Tibial nerve (tissue), 4 donors: ENCODE data around the gene MUSTN1. TPM values are rescaled to one million over a fixed set of nuclear protein-coding genes. Genes with fewer than 3 reads are reported as not detected.

Experiments used
- DNase-seq, 2 donors: peaks; one replicate each; pipeline ENCODE4 v3.0.0-alpha.2; 2019; ENCODE audit warnings: low spot score in 2 of 2
- H3K27ac ChIP-seq, 4 donors: fragments of 200-600 bp; sonication (generic) in 3 of 4; one replicate each; pipeline ENCODE4 v1.5.1; 2017 to 2019; ENCODE audit warnings: mild to moderate bottlenecking in 1 of 4
- H3K27me3 ChIP-seq, 2 donors: fragments of 200-600 bp; sonication (generic) in 1 of 2; one replicate each; pipeline versions ENCODE4 v1.5.1 to v1.6.0; 2017 to 2019
- H3K36me3 ChIP-seq, 3 donors: fragments of 200-600 bp; sonication (generic); one replicate each; pipeline ENCODE4 v1.5.1; 2018 to 2019
- H3K4me1 ChIP-seq, 4 donors: fragments of 200-600 bp; sonication (generic) in 3 of 4; one replicate each; pipeline ENCODE4 v1.5.1; 2017 to 2019
- H3K4me3 ChIP-seq, 4 donors: fragments of 200-600 bp; sonication (generic) in 3 of 4; one replicate each; pipeline ENCODE4 v1.5.1; 2017 to 2019; ENCODE audit warnings: mild to moderate bottlenecking in 1 of 4, moderate library complexity in 1 of 4
- H3K9me3 ChIP-seq, 4 donors: fragments of 200-600 bp; sonication (generic) in 3 of 4; one replicate each; pipeline ENCODE4 v1.5.1; 2017 to 2019
- CTCF ChIP-seq, 5 experiments: fragments of 200-600 bp in 3 of 5; fragments of 450-650 bp in 2 of 5; sonication (generic) in 3 of 5; IDR thresholded peaks; one replicate each; pipeline ENCODE4 v1.5.1; 2016 to 2019; ENCODE audit warnings: antibody characterized with exemption in 5 of 5, mild to moderate bottlenecking in 3 of 5, moderate library complexity in 2 of 5
- EP300 ChIP-seq, 2 donors: sonication (generic); formaldehyde crosslinking; IDR thresholded peaks; one replicate each; pipeline ENCODE4 v1.6.1; 2017; ENCODE audit warnings: antibody characterized with exemption in 2 of 2, mild to moderate bottlenecking in 1 of 2
- POLR2A ChIP-seq, 2 donors: fragments of 450-650 bp; IDR thresholded peaks; one replicate each; pipeline ENCODE4 v1.6.1; 2017; ENCODE audit warnings: antibody characterized with exemption in 2 of 2, mild to moderate bottlenecking in 2 of 2, moderate library complexity in 2 of 2
- WGBS, 2 donors: methylation state at CpG; one replicate each; pipeline ENCODE4 v1.1.5; 2018; 5-methylcytosine and 5-hydroxymethylcytosine counted together
- total RNA-seq, 4 donors: library from RNA; depleted of rRNA; stranded (reverse); fragments of >200 nt; gene quantifications; one replicate each; pipeline ENCODE4 v1.1.0, GENCODE V29; 2016

Gene MUSTN1
- total RNA-seq, 4 donors from 2014 or later, result 38.5 to 77.9 (median 64.9) TPM

- Histone ChIP-seq H3K4me3 (no peak overlapping the region), H3K9me3 (no peaks in the 10 kb centered on the region), H3K4me1 (peaks cover 0 to 3% (median 0%) of the 10 kb centered on the region in 4 donors), H3K27me3 (no peaks in the 10 kb centered on the region), H3K36me3 (no peaks in the 10 kb centered on the region), H3K27ac (no peak overlapping the region)
- no peak for TF ChIP-seq POLR2A (IDR thresholded peaks at IDR 0.05)
- TF ChIP-seq EP300 (IDR thresholded peaks at IDR 0.05), result no peak
- no peak for TF ChIP-seq CTCF (IDR thresholded peaks at IDR 0.05)
- WGBS, 2 donors, result 71 to 74% methylated on average over 8 of the region's 8 CpGs
- DNase-seq, result no peak
These were observed 38.8 kb upstream of the MUSTN1 start for GRCh38 chr3:52873433-52874159.

DNA sequence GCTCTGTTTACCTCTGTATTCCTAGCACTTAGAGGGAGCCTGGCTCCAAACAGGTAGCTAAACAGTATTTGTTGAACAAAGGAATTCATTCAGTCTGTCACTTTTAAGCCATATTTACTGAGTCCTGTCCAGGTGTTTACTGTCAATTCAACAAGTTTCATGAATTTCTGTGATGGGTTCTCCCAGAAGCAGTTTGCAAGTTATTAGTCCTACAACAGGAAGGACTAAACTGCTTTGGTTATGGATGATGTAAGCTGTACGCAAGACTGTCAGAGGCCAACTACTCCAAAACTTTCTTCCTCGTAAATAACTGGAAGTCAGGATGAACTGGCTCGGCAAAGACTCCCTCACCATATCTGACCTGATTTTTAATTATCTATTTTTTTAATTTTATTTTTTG, 37.4 kb upstream of the MUSTN1 start:
- Histone ChIP-seq H3K9me3 (no peaks in the 10 kb centered on the region), H3K36me3 (no peaks in the 10 kb centered on the region), H3K27ac (no peak overlapping the region), H3K27me3 (no peaks in the 10 kb centered on the region), H3K4me3 (no peak overlapping the region), H3K4me1 (peaks cover 0 to 3% (median 0%) of the 10 kb centered on the region in 4 donors)
- no peak for DNase-seq
- TF ChIP-seq CTCF (IDR thresholded peaks at IDR 0.05) (no peak), POLR2A (IDR thresholded peaks at IDR 0.05) (no peak), EP300 (IDR thresholded peaks at IDR 0.05) (no peak)
- WGBS, 2 donors, result 89 to 92% methylated on average over 3 of the region's 3 CpGs

- TF ChIP-seq EP300 (IDR thresholded peaks at IDR 0.05) (no peak), POLR2A (IDR thresholded peaks at IDR 0.05) (no peak), CTCF (IDR thresholded peaks at IDR 0.05) (no peak)
- Histone ChIP-seq H3K4me3 (no peak overlapping the region), H3K9me3 (no peaks in the 10 kb centered on the region), H3K4me1 (peaks cover 0 to 3% (median 0%) of the 10 kb centered on the region in 4 donors), H3K36me3 (no peaks in the 10 kb centered on the region), H3K27me3 (no peaks in the 10 kb centered on the region), H3K27ac (no peak overlapping the region)
- 74 to 75% methylated on average over 9 of the region's 9 CpGs for WGBS, 2 donors
- DNase-seq, result no peak
These were observed 36.9 kb upstream of the MUSTN1 start for GRCh38 chr3:52871761-52872160.

- 94 to 100% methylated on average over 1 to 10 of the region's 10 CpGs for WGBS, 2 donors
- Histone ChIP-seq H3K4me1 (peaks cover 0 to 3% (median 0%) of the 10 kb centered on the region in 4 donors), H3K4me3 (no peak overlapping the region), H3K9me3 (no peaks in the 10 kb centered on the region), H3K36me3 (no peaks in the 10 kb centered on the region), H3K27ac (no peak overlapping the region), H3K27me3 (no peaks in the 10 kb centered on the region)
- TF ChIP-seq EP300 (IDR thresholded peaks at IDR 0.05) (no peak), POLR2A (IDR thresholded peaks at IDR 0.05) (no peak), CTCF (IDR thresholded peaks at IDR 0.05) (no peak)
- no peak for DNase-seq
These were observed 35.7 kb upstream of the MUSTN1 start for GRCh38 chr3:52870471-52870870.

DNA sequence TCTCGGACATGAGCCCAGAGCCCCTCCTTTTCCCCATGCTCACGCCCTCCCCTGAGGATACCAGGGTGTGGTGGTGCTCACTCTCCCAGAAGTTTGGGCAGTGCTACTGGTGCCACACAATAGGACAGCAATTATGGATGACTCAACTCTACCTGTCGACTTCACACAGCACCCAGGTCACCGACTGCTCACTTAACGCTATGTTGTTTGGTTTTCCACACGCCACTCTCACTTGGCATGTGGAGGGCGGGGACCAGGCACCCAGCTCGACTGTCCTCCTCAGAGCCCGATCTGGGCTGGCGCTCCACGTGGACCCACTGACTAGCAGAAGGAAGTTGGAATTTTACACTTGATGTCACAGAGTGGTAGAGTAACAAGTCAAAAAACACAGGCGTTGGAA, 31.6 kb upstream of the MUSTN1 start:
- Histone ChIP-seq H3K27me3 (no peaks in the 10 kb centered on the region), H3K27ac (no peak overlapping the region), H3K4me1 (peaks cover 0 to 1% (median 0%) of the 10 kb centered on the region in 4 donors), H3K9me3 (peaks cover 0 to 10% (median 0%) of the 10 kb centered on the region in 4 donors), H3K4me3 (no peak overlapping the region), H3K36me3 (peaks cover 0 to 22% (median 0%) of the 10 kb centered on the region in 3 donors)
- no peak for TF ChIP-seq EP300 (IDR thresholded peaks at IDR 0.05)
- no peak for TF ChIP-seq CTCF (IDR thresholded peaks at IDR 0.05)
- TF ChIP-seq POLR2A (IDR thresholded peaks at IDR 0.05), result no peak
- DNase-seq, result no peak
- WGBS, 2 donors, result 92 to 95% methylated on average over 12 of the region's 12 CpGs
